ENCODE measurements around the gene CTSF. TPM values are rescaled to one million over a fixed set of nuclear protein-coding genes. Genes with fewer than 3 reads are reported as not detected.

Gene CTSF
- total and polyA plus RNA-seq, 2 of the 13 experiments (the other 11 are each of a cell fraction or from before 2014, with no cell fraction given) = not detected

- TF ChIP-seq, protein P1, sequence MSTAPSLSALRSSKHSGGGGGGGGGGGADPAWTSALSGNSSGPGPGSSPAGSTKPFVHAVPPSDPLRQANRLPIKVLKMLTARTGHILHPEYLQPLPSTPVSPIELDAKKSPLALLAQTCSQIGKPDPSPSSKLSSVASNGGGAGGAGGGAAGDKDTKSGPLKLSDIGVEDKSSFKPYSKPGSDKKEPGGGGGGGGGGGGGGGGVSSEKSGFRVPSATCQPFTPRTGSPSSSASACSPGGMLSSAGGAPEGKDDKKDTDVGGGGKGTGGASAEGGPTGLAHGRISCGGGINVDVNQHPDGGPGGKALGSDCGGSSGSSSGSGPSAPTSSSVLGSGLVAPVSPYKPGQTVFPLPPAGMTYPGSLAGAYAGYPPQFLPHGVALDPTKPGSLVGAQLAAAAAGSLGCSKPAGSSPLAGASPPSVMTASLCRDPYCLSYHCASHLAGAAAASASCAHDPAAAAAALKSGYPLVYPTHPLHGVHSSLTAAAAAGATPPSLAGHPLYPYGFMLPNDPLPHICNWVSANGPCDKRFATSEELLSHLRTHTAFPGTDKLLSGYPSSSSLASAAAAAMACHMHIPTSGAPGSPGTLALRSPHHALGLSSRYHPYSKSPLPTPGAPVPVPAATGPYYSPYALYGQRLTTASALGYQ (CRISPR knock-in tag; IDR thresholded peaks at IDR 0.05) = peak; percentile 33; the same call in 1 of the 2 replicates
- TF ChIP-seq KLF12 (CRISPR knock-in tag; IDR thresholded peaks at IDR 0.05; ENCODE audit: borderline replicate concordance) (peak; percentile 62; the same call in 1 of the 2 replicates), MAF1 (CRISPR knock-in tag; IDR thresholded peaks at IDR 0.05; ENCODE audit: borderline replicate concordance) (0 out of 2 replicates have a peak, but pooled peaks have one; percentile 42), ZXDC (CRISPR knock-in tag; IDR thresholded peaks at IDR 0.05) (0 out of 2 replicates have a peak, but pooled peaks have one; percentile 76), KLF9 (CRISPR knock-in tag; IDR thresholded peaks at IDR 0.05; ENCODE audit: low read depth) (no peak), SAFB2 (CRISPR knock-in tag; IDR thresholded peaks at IDR 0.05; ENCODE audit: borderline replicate concordance, low read depth) (peak; percentile 46; the same call in 1 of the 2 replicates), TARDBP (CRISPR knock-in tag; IDR thresholded peaks at IDR 0.05) (no peak), RXRA (CRISPR knock-in tag; IDR thresholded peaks at IDR 0.05) (0 out of 2 replicates have a peak, but pooled peaks have one; percentile 15), CREB1 (IDR thresholded peaks at IDR 0.05) (0 out of 2 replicates have a peak, but pooled peaks have one; percentile 28), CREB1 (CRISPR knock-in tag; IDR thresholded peaks at IDR 0.05) (no peak), ETS1 (CRISPR knock-in tag; IDR thresholded peaks at IDR 0.05) (no peak), HNRNPUL1 (IDR thresholded peaks at IDR 0.05; ENCODE audit: low read depth, low read length) (no peak), ZNF775 (CRISPR knock-in tag; IDR thresholded peaks at IDR 0.05; ENCODE audit: borderline replicate concordance) (no peak), ZBTB42 (CRISPR knock-in tag; IDR thresholded peaks at IDR 0.05) (no peak), MIXL1 (CRISPR knock-in tag; IDR thresholded peaks at IDR 0.05) (no peak), ZNF605 (CRISPR knock-in tag; IDR thresholded peaks at IDR 0.05) (0 out of 2 replicates have a peak, but pooled peaks have one; percentile 33), AKNA (CRISPR knock-in tag; IDR thresholded peaks at IDR 0.05; ENCODE audit: borderline replicate concordance) (no peak)
These were observed 22.6 kb downstream of the CTSF start, which contains the start of gene ZDHHC24 (continued) for GRCh38 chr11:66545701-66546367.
